H1 (cell line): ENCODE data around the gene MAGI3.

Source experiments
- CHD1 ChIP-seq: IDR thresholded peaks from 2 replicates; pipeline ENCODE4 v1.6.1; 2012; ENCODE audit warnings: low read depth, low read length, improper control_type of control experiment
- CTCF ChIP-seq, 3 experiments: IDR thresholded peaks; 1 replicate in 2 of 3; 2 replicates in 1 of 3; pipeline versions ENCODE4 v1.5.1 to v1.6.1; 2011; ENCODE audit warnings: low read length in 3 of 3, mild to moderate bottlenecking in 3 of 3, inconsistent platforms in 2 of 3, low read depth in 1 of 3, moderate library complexity in 1 of 3; ENCODE audit not compliant: insufficient read depth in 1 of 3; ENCODE audit errors: control extremely low read depth in 1 of 3
- EGR1 ChIP-seq: IDR thresholded peaks from 2 replicates; pipeline ENCODE4 v1.6.1; 2011; ENCODE audit warnings: low read depth, low read length, borderline replicate concordance
- EZH2 ChIP-seq: fragments of 200-600 bp; sonication (generic); IDR thresholded peaks from 2 replicates; pipeline ENCODE4 v1.7.1; 2012; ENCODE audit warnings: low read depth, mild to moderate bottlenecking, moderate library complexity, low read length, inconsistent platforms; ENCODE audit not compliant: severe bottlenecking
- GTF2F1 ChIP-seq: IDR thresholded peaks from 2 replicates; pipeline ENCODE4 v1.6.1; 2012; ENCODE audit warnings: low read depth, low read length, improper control_type of control experiment, borderline replicate concordance
- POLR2A ChIP-seq, 2 experiments: IDR thresholded peaks; 1 replicate in 1 of 2; 2 replicates in 1 of 2; pipeline ENCODE4 v1.6.1; 2011; ENCODE audit warnings: low read depth in 2 of 2, low read length in 2 of 2, mild to moderate bottlenecking in 2 of 2; ENCODE audit errors: control extremely low read depth in 1 of 2
- POLR2AphosphoS5 ChIP-seq: IDR thresholded peaks from 2 replicates; pipeline ENCODE4 v1.6.1; 2011; ENCODE audit warnings: low read depth, low read length
- RAD21 ChIP-seq, 2 experiments: IDR thresholded peaks in 1 of 2; conservative IDR thresholded peaks in 1 of 2; 2 replicates each; pipeline ENCODE4 v1.6.1; 2011; ENCODE audit warnings: low read depth in 2 of 2, low read length in 2 of 2, improper control_type of control experiment in 1 of 2, inconsistent platforms in 1 of 2, mild to moderate bottlenecking in 1 of 2, moderate library complexity in 1 of 2
- RNF2 ChIP-seq: fragments of 200-900, 300-1000 bp; sonication (generic); IDR thresholded peaks from 2 replicates; pipeline ENCODE4 v1.7.1; 2016; ENCODE audit warnings: borderline replicate concordance, low read depth, mild to moderate bottlenecking, antibody characterized with exemption, low read length; ENCODE audit not compliant: poor library complexity, severe bottlenecking; ENCODE audit errors: missing control alignments
- SRF ChIP-seq: IDR thresholded peaks from 2 replicates; pipeline ENCODE4 v1.6.1; 2011; ENCODE audit warnings: mild to moderate bottlenecking, low read depth, low read length, moderate library complexity
- ZNF274 ChIP-seq: IDR thresholded peaks from 2 replicates; pipeline ENCODE4 v1.7.0; 2012; ENCODE audit warnings: low read length, borderline replicate concordance; ENCODE audit errors: extremely low read depth

GRCh38 chr1:113557187-113557586 is 166.9 kb downstream of the MAGI3 start:
- TF ChIP-seq GTF2F1: no peak
- no peak for TF ChIP-seq EZH2
- TF ChIP-seq POLR2A (IDR thresholded peaks at IDR 0.05; ENCODE audit: control extremely low read depth in 1 of 2, low read depth in 2 of 2, low read length in 2 of 2): no peak
- no peak for TF ChIP-seq RAD21 (IDR thresholded peaks at IDR 0.05 in 1 of 2, conservative IDR thresholded peaks at IDR 0.05 in 1 of 2; ENCODE audit: low read depth in 2 of 2, low read length in 2 of 2)
- TF ChIP-seq SRF: no peak
- no peak for TF ChIP-seq CTCF (IDR thresholded peaks at IDR 0.05; ENCODE audit: control extremely low read depth in 1 of 3, insufficient read depth in 1 of 3, low read depth in 1 of 3, low read length in 3 of 3)
- no peak for TF ChIP-seq CHD1
- TF ChIP-seq POLR2AphosphoS5: no peak
- TF ChIP-seq RNF2: no peak
- TF ChIP-seq ZNF274: no peak
- TF ChIP-seq EGR1: no peak
